ENCODE results near the gene DUSP10.
A peak's percentile ranks its signal among the peaks of the same experiment; 100 is the strongest.

Gene DUSP10

DNA sequence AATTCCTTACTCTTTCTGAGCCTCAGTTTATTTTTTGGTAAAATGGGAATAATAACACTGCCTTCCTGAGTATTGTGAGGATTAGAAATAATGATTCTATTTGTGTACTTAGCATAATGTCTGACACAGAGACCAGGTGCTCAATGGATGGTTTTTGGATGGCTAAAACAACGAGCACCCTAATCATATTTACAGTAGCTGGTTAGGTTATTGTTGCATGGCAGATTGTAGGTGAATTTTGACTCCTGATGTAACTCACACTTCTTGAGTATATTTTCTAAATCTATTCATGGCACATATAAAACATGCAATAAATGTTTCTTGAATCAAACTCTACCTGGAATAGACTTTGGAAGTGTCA, 11.9 kb upstream of the DUSP10 start:
- no peaks in the 10 kb centered on the region for H3K4me1 ChIP-seq (ENCODE audit: insufficient read depth, low read length)
- H3K36me3 ChIP-seq (ENCODE audit: insufficient read depth, low read length) = no peaks in the 10 kb centered on the region
- H3K9ac ChIP-seq (ENCODE audit: low read depth, low read length) = no peak overlapping the region
- H3K9me3 ChIP-seq (ENCODE audit: control insufficient read depth, insufficient read depth, low read length) = no peaks in the 10 kb centered on the region

DNA sequence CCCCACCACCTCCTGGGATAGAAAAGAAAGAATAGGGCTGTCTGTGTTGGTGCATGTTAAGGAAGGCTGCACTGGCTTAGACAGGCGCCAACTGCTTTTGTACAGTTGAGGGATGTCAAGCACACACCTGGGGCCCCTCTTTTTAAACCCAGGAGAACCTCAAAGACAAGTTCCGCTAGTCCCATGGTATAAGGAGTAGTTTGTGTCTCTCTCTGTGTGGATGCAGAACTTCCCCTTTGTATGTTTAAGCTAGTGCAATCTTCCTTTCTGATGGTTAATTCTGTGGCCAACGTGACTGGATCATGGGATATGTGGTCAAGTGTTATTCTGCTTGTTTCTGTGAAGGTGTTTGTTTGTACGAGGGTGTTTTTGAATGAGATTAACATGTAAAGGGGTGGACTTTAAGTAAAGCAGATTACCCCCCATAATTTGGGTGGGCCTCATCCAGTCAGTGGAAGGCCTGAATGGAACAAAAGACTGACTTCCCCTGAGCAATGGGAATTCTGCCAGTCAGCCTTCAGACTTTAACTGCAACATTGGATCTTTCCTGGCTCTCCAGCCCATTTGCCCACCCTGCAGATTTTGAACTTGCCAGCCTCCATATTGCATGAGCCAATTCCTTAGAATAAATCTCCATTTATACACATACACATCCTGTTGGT, 9.5 kb upstream of the DUSP10 start:
- no peaks in the 10 kb centered on the region for H3K9me3 ChIP-seq (ENCODE audit: control insufficient read depth, insufficient read depth, low read length)
- no peaks in the 10 kb centered on the region for H3K4me1 ChIP-seq (ENCODE audit: insufficient read depth, low read length)
- H3K9ac ChIP-seq (ENCODE audit: low read depth, low read length) = no peak overlapping the region
- no peaks in the 10 kb centered on the region for H3K36me3 ChIP-seq (ENCODE audit: insufficient read depth, low read length)

DNA sequence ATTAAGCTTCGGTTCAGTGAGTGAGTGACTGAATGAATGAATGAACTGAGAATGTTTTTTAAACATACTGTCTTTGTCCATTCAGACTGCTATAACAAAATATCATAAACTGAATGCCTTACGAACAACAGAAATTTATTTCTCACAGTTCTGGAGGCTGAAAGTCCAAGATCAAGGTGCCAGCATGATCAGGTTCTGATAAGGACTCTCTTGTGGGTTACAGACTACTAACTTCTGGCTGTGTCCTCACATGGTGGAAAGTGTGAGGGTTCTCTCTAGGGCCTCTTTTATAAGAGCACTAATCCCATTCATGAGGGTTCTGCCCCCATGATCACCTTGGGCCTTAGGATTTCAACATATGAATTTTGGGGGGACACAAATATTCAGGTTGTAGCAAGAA, 7.1 kb upstream of the DUSP10 start:
- no peaks in the 10 kb centered on the region for H3K4me1 ChIP-seq (ENCODE audit: insufficient read depth, low read length)
- H3K9ac ChIP-seq (ENCODE audit: low read depth, low read length) = no peak overlapping the region
- no peaks in the 10 kb centered on the region for H3K36me3 ChIP-seq (ENCODE audit: insufficient read depth, low read length)
- H3K9me3 ChIP-seq (ENCODE audit: control insufficient read depth, insufficient read depth, low read length) = no peaks in the 10 kb centered on the region

DNA sequence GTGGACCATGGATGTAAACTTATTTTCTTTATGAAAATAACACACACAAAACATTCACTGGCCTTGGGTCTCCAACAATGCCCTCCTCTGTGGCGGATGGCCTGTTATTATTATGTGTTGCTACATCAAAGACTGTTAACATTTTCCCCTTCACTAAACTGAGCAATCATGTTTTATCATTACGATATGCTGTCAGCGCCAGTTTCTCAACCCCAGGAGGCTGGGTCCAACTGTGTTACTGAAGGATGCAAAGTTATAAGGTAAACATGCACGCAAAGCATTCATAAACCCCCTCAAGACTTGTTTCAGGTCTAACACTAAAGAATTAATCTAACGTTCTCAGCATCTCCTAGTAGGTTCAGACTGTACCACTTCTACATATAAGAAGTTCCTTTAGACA, 6.0 kb upstream of the DUSP10 start:
- Histone ChIP-seq H3K9me3 (ENCODE audit: control insufficient read depth, insufficient read depth, low read length) (no peaks in the 10 kb centered on the region), H3K9ac (ENCODE audit: low read depth, low read length) (no peak overlapping the region), H3K36me3 (ENCODE audit: insufficient read depth, low read length) (no peaks in the 10 kb centered on the region), H3K4me1 (ENCODE audit: insufficient read depth, low read length) (no peaks in the 10 kb centered on the region; the same call in 1 of the 2 replicates)

DNA sequence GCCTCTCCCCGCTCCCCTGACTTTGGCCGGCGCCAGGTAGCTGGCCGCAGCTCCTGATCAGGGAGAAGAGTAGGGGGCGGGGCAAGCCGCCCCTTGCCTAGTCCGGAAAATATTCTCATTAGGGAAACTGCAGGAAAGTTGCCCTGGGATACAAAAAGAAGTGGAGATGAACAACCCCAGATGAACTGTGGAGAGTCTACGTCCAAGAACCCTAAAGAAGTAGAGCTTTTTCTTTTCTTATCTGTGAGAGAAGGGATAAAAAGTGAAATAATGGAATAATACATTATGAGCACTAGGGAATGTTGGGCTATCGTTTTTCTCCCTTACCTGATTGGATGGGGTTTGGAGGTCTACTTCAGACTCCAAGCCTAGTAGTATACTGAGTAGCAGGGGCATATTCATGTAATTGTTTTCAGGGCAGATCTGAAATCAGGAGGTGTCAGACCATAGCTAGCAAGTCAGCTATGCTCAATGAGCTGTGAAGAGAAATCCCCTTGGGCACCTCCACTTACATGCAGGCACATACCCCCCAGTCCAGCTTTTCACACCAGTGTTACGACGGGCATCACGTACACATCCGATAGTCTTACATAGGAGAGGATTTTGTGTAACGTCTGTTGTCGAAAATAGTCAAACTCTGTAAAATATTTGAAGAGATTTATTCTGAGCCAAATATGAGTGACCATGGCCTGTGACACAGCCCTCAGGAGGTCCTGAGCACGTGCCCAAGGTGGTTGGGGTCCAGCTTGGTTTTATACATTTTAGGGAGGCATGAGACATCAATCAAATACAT, 1.7 kb upstream of the DUSP10 start:
- Histone ChIP-seq H3K9ac (ENCODE audit: low read depth, low read length) (peak overlapping the region; percentile 78), H3K9me3 (ENCODE audit: control insufficient read depth, insufficient read depth, low read length) (no peaks in the 10 kb centered on the region), H3K36me3 (ENCODE audit: insufficient read depth, low read length) (no peaks in the 10 kb centered on the region; the same call in 1 of the 2 replicates), H3K4me1 (ENCODE audit: insufficient read depth, low read length) (no peaks in the 10 kb centered on the region; the same call in 1 of the 2 replicates)

DNA sequence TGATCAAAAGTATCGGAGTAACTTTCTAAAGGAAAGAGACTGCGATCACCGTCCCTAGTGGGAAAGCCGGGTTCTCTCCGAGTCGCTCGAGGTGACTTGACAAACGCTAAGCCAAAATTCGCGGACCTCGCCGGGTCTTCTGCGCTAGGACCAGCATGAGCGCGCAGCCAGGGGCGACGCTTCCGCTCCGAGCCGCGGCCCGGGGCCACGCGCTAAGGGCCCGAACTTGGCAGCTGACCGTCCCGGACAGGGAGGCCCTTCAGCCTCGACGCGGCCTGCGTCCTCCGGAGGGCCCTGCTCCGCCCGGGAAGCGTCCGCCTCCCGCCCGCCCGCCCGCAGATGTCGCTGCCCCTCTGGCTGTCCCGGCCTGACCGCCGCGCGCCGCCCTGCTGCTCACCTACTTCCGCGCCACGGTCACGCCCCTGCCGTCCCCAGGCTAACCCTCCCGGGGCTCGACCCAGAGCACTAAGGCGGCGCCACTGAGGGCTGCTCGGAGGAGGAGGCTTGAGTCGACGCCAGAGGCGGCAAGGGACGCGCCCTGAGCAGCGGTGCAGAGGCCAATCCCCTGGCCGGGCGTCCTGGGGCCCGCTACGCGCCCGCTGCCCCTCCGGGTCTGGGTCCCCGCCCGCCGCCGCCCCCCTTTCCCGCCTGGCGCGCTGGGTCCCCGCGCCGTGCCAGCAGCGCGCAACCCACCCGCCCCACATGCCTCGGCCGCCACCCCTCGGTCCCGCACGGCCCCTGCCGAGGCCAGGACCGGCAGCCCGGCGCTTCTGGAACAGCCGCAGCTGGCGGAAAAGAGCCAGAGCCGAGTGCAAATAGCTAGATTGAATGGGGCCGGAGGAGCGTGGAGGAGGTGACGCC, 896 bp upstream of the DUSP10 start:
- Histone ChIP-seq H3K9ac (ENCODE audit: low read depth, low read length) (peak overlapping the region; percentile 78), H3K4me1 (ENCODE audit: insufficient read depth, low read length) (no peaks in the 10 kb centered on the region; the same call in 1 of the 2 replicates), H3K36me3 (ENCODE audit: insufficient read depth, low read length) (no peaks in the 10 kb centered on the region; the same call in 1 of the 2 replicates), H3K9me3 (ENCODE audit: control insufficient read depth, insufficient read depth, low read length) (no peaks in the 10 kb centered on the region)

DNA sequence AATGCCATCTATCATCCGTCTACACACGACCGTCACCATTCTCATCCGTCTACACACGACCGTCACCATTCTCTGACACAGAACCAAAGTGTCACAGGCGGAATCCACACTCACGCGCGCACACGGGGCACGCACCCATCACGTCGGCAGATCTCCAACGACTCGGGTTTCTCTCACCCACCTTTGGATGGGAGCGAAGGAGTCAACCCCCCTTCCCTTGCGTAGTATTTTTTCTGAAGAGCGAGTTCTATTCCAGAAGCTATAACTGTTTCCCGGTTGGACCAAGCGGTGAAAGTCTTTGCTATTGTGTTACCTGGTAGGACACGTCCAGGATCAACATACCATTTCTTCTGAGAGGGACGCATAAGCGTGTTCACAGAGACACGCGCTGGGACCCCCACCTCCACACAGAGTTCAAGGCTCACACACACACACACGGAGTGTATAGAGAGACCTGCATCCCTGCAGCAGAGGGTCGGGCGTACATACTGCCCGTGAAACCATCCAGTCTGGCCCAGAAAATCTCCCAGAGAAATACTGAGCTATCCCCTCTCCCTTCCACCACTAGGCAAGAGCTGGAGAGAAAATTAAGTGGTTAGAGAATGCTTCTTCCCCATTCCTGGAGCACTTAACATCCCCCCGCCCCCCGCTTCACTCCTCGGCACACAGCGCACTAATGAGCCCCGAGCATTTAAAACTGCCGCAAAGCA, 741 bp downstream of the DUSP10 start:
- Histone ChIP-seq H3K36me3 (ENCODE audit: insufficient read depth, low read length) (peaks cover 2% of the 10 kb centered on the region; the same call in 1 of the 2 replicates), H3K9ac (ENCODE audit: low read depth, low read length) (peak overlapping the region; percentile 87)

DNA sequence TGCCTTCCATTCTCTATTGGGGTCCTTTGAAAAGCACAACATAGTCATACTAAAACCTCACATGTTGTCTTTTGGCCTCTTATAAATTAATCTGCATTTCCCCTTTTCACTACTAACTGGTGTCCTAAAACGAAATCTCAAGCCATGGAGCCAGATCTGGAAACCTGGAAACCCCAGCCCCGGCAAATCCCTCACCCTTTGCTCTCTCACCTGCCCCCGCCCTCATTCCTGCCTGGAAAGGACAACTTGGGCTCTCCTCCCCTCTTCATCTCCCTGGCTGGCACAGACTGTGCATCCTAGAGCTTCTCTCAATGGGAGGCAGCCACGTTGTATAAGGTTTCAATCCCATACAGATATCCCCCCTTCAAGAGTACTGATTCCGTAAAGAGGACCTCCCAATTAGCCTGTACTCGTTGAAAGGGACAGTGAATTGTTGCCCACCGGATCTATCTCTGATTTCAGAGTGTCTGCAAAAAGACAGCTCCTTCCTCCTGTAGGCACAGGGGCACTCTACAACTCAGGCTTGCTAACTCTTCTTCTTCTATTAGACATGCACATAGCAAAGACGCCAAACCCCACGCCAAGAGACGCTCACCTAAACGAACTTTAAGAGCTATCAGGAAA, 1.4 kb downstream of the DUSP10 start:
- peaks cover 3% of the 10 kb centered on the region for H3K4me1 ChIP-seq (ENCODE audit: insufficient read depth, low read length)
- H3K36me3 ChIP-seq (ENCODE audit: insufficient read depth, low read length) = peaks cover 2% of the 10 kb centered on the region; the same call in 1 of the 2 replicates
- peak overlapping the region; percentile 87 for H3K9ac ChIP-seq (ENCODE audit: low read depth, low read length)
- H3K9me3 ChIP-seq (ENCODE audit: control insufficient read depth, insufficient read depth, low read length) = no peaks in the 10 kb centered on the region

More for the DNA sequence above, 741 bp downstream of the DUSP10 start:
- no peaks in the 10 kb centered on the region for H3K9me3 ChIP-seq (ENCODE audit: control insufficient read depth, insufficient read depth, low read length)
- no peaks in the 10 kb centered on the region; the same call in 1 of the 2 replicates for H3K4me1 ChIP-seq (ENCODE audit: insufficient read depth, low read length)

DNA sequence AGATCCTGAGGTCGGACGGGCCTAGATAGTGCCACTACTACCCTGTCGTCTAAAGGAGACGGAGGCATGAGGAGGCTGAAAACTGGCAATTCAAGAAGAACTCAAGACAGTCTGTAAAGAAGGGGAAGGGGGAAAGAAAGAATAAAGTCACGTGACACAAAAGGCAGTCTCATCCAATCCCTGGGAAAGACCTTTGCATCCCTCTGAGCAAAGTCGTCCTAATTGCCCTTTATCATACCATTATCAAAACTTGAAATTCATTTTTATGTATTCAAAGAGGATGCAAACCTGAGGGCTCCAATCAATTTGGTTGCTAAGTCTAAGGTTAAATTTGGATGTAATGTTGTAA, 2.2 kb downstream of the DUSP10 start:
- H3K9me3 ChIP-seq (ENCODE audit: control insufficient read depth, insufficient read depth, low read length) = no peaks in the 10 kb centered on the region
- no peak overlapping the region; the same call in 1 of the 2 replicates for H3K9ac ChIP-seq (ENCODE audit: low read depth, low read length)
- H3K4me1 ChIP-seq (ENCODE audit: insufficient read depth, low read length) = peaks cover 10% of the 10 kb centered on the region
- peaks cover 2% of the 10 kb centered on the region; the same call in 1 of the 2 replicates for H3K36me3 ChIP-seq (ENCODE audit: insufficient read depth, low read length)

DNA sequence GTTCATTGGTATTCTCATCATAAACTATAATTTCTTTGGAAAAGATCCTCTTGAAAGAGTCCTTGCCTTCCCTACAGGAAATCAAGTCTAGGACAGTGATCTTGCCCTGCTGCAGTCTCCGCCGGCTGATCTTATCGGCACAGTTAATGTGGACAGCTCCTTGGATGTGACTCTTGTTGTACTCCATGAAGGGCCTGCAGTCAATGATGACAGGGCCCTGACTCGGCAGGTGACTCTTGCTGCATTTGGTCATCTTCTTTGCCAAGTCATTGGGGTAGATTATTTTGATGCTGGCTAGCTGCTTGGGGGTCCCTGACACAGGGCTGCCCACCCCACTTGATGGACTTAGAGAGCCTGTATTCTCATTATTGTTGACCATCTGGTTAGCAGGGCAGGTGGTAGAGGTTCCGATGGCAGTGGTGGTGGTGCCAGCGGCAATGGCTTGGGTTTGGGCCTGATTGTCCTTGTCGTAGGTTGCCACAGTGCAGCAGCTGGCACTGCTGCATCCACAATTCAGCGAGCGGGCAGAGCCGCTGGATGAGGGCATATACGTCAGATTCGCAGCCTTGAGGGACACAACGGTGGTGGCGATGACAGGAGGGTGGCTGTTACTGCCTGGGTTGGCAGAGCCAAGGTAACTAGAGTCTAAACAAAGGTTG, 2.7 kb downstream of the DUSP10 start:
- H3K36me3 ChIP-seq (ENCODE audit: insufficient read depth, low read length) = peaks cover 2% of the 10 kb centered on the region; the same call in 1 of the 2 replicates
- H3K9ac ChIP-seq (ENCODE audit: low read depth, low read length) = no peak overlapping the region
- H3K9me3 ChIP-seq (ENCODE audit: control insufficient read depth, insufficient read depth, low read length) = no peaks in the 10 kb centered on the region
- H3K4me1 ChIP-seq (ENCODE audit: insufficient read depth, low read length) = peaks cover 14% of the 10 kb centered on the region

DNA sequence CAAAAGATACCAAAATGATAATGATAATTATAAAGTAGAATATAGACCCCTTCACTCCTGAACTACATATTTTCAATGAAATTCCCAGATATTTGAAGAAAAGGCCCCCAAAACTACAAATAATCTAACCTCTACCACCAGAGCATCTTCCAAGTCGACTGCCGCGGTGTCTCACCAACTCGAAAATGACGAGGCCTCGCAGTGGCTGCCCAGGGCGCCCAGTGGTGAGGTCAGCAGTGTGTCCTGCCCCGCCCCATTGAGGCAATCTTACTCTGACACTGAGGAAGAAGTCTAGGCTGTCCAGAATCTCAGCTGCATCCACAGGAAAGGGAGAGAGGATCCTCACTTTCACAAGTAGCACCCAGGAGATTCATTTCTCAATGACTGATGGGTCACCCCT, 5.2 kb downstream of the DUSP10 start:
- Histone ChIP-seq H3K36me3 (ENCODE audit: insufficient read depth, low read length) (peaks cover 2% of the 10 kb centered on the region; the same call in 1 of the 2 replicates), H3K9ac (ENCODE audit: low read depth, low read length) (no peak overlapping the region), H3K4me1 (ENCODE audit: insufficient read depth, low read length) (peaks cover 21% of the 10 kb centered on the region), H3K9me3 (ENCODE audit: control insufficient read depth, insufficient read depth, low read length) (no peaks in the 10 kb centered on the region)

DNA sequence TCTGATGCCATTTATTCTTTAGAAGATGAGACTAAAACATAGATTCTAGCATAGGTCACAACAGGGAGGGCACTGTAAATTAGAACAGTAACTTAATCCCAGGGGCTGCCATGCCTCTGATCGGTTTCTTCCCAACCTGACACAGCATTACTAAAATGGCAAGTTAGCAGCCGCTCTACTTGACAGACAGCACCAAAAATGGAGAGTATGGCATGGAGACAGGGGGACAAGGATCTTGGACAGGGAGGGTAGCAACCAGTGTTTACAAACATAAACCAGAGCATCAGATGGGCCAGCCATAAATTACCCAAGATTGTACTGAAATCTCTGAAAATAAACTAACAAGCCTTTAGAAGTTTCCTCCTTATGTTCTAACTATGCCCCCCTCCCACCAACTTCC, 5.9 kb downstream of the DUSP10 start:
- no peaks in the 10 kb centered on the region for H3K9me3 ChIP-seq (ENCODE audit: control insufficient read depth, insufficient read depth, low read length)
- H3K36me3 ChIP-seq (ENCODE audit: insufficient read depth, low read length) = peaks cover 2% of the 10 kb centered on the region; the same call in 1 of the 2 replicates
- peaks cover 21% of the 10 kb centered on the region for H3K4me1 ChIP-seq (ENCODE audit: insufficient read depth, low read length)
- H3K9ac ChIP-seq (ENCODE audit: low read depth, low read length) = no peak overlapping the region

DNA sequence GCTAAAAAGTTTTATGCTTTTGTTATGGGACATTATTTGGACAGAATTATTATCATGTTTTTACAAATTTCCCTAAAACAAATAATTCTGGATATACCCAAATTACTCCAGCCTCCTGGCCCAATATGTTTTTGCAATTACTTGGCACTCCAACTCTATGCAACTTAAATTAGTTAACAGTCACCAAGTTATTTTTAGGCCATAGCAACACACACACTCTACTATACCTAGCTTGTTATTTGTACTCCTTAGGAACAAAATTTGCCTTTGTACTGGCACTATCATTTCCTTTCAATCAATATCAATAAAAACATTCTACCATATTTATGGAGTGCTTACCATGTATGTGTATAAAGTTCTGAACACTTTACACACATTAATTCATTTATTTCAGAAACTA, 7.7 kb downstream of the DUSP10 start:
- peaks cover 2% of the 10 kb centered on the region for H3K36me3 ChIP-seq (ENCODE audit: insufficient read depth, low read length)
- H3K9ac ChIP-seq (ENCODE audit: low read depth, low read length) = no peak overlapping the region
- H3K9me3 ChIP-seq (ENCODE audit: control insufficient read depth, insufficient read depth, low read length) = no peaks in the 10 kb centered on the region
- H3K4me1 ChIP-seq (ENCODE audit: insufficient read depth, low read length) = peaks cover 25% of the 10 kb centered on the region

Data from ES-I3 (cell line).